Panc1 (cell line): ENCODE measurements around the gene RNF167. TPM values are rescaled to one million over a fixed set of nuclear protein-coding genes. Genes with fewer than 3 reads are reported as not detected.

ENCODE experiments used
- ATAC-seq: fragments of 200-7000 bp; cut with Tn5 transposase; 2 replicates; pipeline ENCODE4 v1.9.1; 2020; ENCODE audit warnings: mild to moderate bottlenecking, moderate library complexity
- BruUV-seq: library from RNA; stranded (reverse); fragments of 400-500 nt; replicated peaks from 2 replicates; lab custom pipeline; 2021; lab: Mats Ljungman, UMichigan
- CTCF ChIA-PET: fragments of 300-600 bp; sonication (Branson Sonifier 250); formaldehyde crosslinking; loops from one replicate; lab custom pipeline; 2022; ENCODE audit warnings: antibody characterized with exemption; lab: Charles Lee
- POLR2A ChIA-PET: fragments of 300-600 bp; sonication (Branson Sonifier 250); formaldehyde crosslinking; loops from one replicate; lab custom pipeline; 2022; ENCODE audit warnings: antibody characterized with exemption; lab: Charles Lee
- DNase-seq: peaks from one replicate; pipeline ENCODE4 v3.0.0-alpha.2; 2010; ENCODE audit warnings: low read depth, low spot score
- H3K27ac ChIP-seq: 2 replicates; pipeline ENCODE4 v1.5.1; 2011; ENCODE audit warnings: mild to moderate bottlenecking, low read length, inconsistent platforms
- H3K27me3 ChIP-seq: fragments of 200-500 bp; sonication (Bioruptor generic); 2 replicates; pipeline ENCODE4 v1.6.0; 2014; ENCODE audit warnings: low read length, inconsistent platforms; ENCODE audit not compliant: control insufficient read depth, insufficient read depth
- H3K36me3 ChIP-seq: fragments of 200-500 bp; sonication (Bioruptor generic); 2 replicates; pipeline ENCODE4 v1.5.1; 2014; ENCODE audit warnings: inconsistent platforms, mild to moderate bottlenecking, low read length, moderate library complexity; ENCODE audit not compliant: control insufficient read depth, insufficient read depth
- H3K4me1 ChIP-seq: 2 replicates; pipeline ENCODE4 v1.5.1; 2011; ENCODE audit warnings: inconsistent platforms, mild to moderate bottlenecking, low read length, moderate library complexity; ENCODE audit not compliant: control insufficient read depth, insufficient read depth
- H3K4me3 ChIP-seq, 2 experiments: 2 replicates each; pipeline ENCODE4 v1.5.1; 2011 to 2012; ENCODE audit warnings: low read depth in 2 of 2, low read length in 2 of 2, mild to moderate bottlenecking in 2 of 2, inconsistent platforms in 1 of 2, moderate library complexity in 1 of 2
- H3K9me3 ChIP-seq: fragments of 200-500 bp; sonication (Bioruptor generic); 2 replicates; pipeline ENCODE4 v1.5.1; 2014; ENCODE audit warnings: low read depth, mild to moderate bottlenecking, inconsistent platforms, low read length, moderate library complexity; ENCODE audit not compliant: control insufficient read depth, insufficient read depth
- POLR2AphosphoS5 ChIP-seq: IDR thresholded peaks from 2 replicates; pipeline ENCODE4 v1.6.1; 2012; ENCODE audit warnings: mild to moderate bottlenecking, low read depth, low read length, moderate library complexity
- SIN3A ChIP-seq: IDR thresholded peaks from 2 replicates; pipeline ENCODE4 v1.6.1; 2012; ENCODE audit warnings: low read depth, mild to moderate bottlenecking, low read length, moderate library complexity, borderline replicate concordance; ENCODE audit not compliant: insufficient read depth
- TCF7L2 ChIP-seq: IDR thresholded peaks from 2 replicates; pipeline ENCODE4 v1.6.1; 2011; ENCODE audit warnings: mild to moderate bottlenecking, low read depth, low read length, inconsistent platforms
- in situ Hi-C: cut with HindIII; loops from 2 replicates; pipeline ENCODE4 v1.10.0; 2016; ENCODE audit warnings: low sequenced_read_pairs, low pct_unique_long_range_greater_than_20kb
- intact Hi-C: fragments of 100-400 bp; cut with micrococcal nuclease; formaldehyde crosslinking; loops from one replicate; pipeline ENCODE4 v1.10.0; 2022; ENCODE audit not compliant: unreplicated experiment
- total RNA-seq: library from RNA; stranded (reverse); gene quantifications from one replicate; pipeline ENCODE4 v1.2.1, GENCODE V29; 2021; ENCODE audit not compliant: unreplicated experiment
- TF ChIP-seq, protein P1 (sequence below): fragments of 450-650 bp; IDR thresholded peaks from 2 replicates; pipeline ENCODE4 v1.5.1; 2017; ENCODE audit warnings: mild to moderate bottlenecking
- TF ChIP-seq, protein P2 (sequence below), 2 experiments: IDR thresholded peaks; 2 replicates each; pipeline ENCODE4 v1.6.1; 2011 to 2012; ENCODE audit warnings: low read depth in 2 of 2, control low read depth in 1 of 2, low read length in 1 of 2, mild to moderate bottlenecking in 1 of 2, moderate library complexity in 1 of 2; ENCODE audit not compliant: insufficient read depth in 1 of 2

The RNF167 gene
- total RNA-seq, 1 experiment from 2014 or later: 95.8 TPM

DNA sequence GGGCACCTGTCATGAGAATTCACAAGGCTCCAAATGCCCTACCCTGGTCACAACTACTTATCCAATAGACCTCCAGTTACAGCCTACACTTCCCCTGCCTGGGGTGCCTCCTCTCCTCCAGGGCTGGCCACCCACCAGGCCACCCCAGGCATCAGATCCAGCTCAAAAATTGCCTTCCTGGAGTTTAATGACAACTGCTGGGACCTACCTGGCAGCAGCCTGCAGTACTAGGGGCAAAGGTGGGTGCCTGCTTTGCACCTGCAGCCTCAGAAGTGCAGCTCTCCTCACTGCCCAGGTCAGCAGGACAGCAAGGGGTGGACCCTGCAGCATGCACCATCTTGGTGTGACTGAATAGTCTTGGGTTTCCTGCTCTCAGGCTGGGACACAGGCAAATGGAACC, 4.4 kb upstream of the RNF167 start:
- Histone ChIP-seq H3K27ac (no peak overlapping the region), H3K9me3 (no peaks in the 10 kb centered on the region), H3K27me3 (no peaks in the 10 kb centered on the region), H3K4me1 (peaks cover 8% of the 10 kb centered on the region), H3K36me3 (peaks cover 5% of the 10 kb centered on the region; the same call in 1 of the 2 replicates), H3K4me3 (no peak overlapping the region)
- BruUV-seq: no TSS peak
- DNase-seq (no peak), ATAC-seq (no peak)
- TF ChIP-seq POLR2AphosphoS5 (no peak; the same call in 1 of the 2 replicates), TCF7L2 (no peak), SIN3A (no peak)
- TF ChIP-seq, protein P1, sequence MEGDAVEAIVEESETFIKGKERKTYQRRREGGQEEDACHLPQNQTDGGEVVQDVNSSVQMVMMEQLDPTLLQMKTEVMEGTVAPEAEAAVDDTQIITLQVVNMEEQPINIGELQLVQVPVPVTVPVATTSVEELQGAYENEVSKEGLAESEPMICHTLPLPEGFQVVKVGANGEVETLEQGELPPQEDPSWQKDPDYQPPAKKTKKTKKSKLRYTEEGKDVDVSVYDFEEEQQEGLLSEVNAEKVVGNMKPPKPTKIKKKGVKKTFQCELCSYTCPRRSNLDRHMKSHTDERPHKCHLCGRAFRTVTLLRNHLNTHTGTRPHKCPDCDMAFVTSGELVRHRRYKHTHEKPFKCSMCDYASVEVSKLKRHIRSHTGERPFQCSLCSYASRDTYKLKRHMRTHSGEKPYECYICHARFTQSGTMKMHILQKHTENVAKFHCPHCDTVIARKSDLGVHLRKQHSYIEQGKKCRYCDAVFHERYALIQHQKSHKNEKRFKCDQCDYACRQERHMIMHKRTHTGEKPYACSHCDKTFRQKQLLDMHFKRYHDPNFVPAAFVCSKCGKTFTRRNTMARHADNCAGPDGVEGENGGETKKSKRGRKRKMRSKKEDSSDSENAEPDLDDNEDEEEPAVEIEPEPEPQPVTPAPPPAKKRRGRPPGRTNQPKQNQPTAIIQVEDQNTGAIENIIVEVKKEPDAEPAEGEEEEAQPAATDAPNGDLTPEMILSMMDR: no peak
- TF ChIP-seq, protein P2, sequence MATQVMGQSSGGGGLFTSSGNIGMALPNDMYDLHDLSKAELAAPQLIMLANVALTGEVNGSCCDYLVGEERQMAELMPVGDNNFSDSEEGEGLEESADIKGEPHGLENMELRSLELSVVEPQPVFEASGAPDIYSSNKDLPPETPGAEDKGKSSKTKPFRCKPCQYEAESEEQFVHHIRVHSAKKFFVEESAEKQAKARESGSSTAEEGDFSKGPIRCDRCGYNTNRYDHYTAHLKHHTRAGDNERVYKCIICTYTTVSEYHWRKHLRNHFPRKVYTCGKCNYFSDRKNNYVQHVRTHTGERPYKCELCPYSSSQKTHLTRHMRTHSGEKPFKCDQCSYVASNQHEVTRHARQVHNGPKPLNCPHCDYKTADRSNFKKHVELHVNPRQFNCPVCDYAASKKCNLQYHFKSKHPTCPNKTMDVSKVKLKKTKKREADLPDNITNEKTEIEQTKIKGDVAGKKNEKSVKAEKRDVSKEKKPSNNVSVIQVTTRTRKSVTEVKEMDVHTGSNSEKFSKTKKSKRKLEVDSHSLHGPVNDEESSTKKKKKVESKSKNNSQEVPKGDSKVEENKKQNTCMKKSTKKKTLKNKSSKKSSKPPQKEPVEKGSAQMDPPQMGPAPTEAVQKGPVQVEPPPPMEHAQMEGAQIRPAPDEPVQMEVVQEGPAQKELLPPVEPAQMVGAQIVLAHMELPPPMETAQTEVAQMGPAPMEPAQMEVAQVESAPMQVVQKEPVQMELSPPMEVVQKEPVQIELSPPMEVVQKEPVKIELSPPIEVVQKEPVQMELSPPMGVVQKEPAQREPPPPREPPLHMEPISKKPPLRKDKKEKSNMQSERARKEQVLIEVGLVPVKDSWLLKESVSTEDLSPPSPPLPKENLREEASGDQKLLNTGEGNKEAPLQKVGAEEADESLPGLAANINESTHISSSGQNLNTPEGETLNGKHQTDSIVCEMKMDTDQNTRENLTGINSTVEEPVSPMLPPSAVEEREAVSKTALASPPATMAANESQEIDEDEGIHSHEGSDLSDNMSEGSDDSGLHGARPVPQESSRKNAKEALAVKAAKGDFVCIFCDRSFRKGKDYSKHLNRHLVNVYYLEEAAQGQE (IDR thresholded peaks at IDR 0.05; ENCODE audit: insufficient read depth in 1 of 2, low read depth in 2 of 2, low read length in 1 of 2): no peak
- CTCF ChIA-PET: interaction anchor here (0.6 kb wide), 1 partner anchor 27 kb away, joined by 3 read pairs; no protein-coding TSS in a partner anchor
- POLR2A ChIA-PET: interaction anchor here (0.8 kb wide), 1 partner anchor 41 kb away, joined by 3 read pairs; no protein-coding TSS in a partner anchor
- intact Hi-C loops: no loop called here
- in situ Hi-C loops: no loop called here

DNA sequence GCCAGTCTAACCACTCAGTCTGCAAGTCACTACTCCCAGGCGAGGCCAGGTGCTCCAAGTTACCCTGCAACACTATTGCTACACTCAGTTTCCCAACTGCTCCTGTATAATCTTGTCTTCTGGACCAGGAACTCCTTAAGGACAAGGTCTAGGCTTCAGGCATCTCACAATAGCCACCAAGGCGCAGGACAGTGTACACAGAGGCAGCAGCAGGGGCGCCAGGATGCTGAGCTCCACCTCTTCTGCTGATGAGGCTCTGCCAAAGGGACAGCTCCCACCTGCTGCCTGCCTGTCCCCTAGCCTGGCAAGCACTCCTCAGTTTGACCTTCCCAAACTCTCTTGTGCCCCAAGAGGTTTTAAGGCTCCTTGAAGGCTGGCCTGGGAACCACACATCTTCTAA, 3.6 kb upstream of the RNF167 start:
- BruUV-seq: no TSS peak
- Histone ChIP-seq H3K9me3 (no peaks in the 10 kb centered on the region), H3K27ac (no peak overlapping the region), H3K4me1 (peaks cover 8% of the 10 kb centered on the region), H3K4me3 (no peak overlapping the region), H3K36me3 (peaks cover 11% of the 10 kb centered on the region), H3K27me3 (no peaks in the 10 kb centered on the region)
- DNase-seq: no peak
- in situ Hi-C loops (no loop called here), intact Hi-C loops (no loop called here)
- POLR2A ChIA-PET: interaction anchor here (0.8 kb wide), 1 partner anchor 42 kb away, joined by 3 read pairs; no protein-coding TSS in a partner anchor
- TF ChIP-seq, protein P2 (IDR thresholded peaks at IDR 0.05; ENCODE audit: insufficient read depth in 1 of 2, low read depth in 2 of 2, low read length in 1 of 2): no peak
- TF ChIP-seq, protein P1: no peak
- no peak for TF ChIP-seq TCF7L2
- TF ChIP-seq SIN3A: no peak
- TF ChIP-seq POLR2AphosphoS5: no peak
- CTCF ChIA-PET: interaction anchor here (1.1 kb wide), 1 partner anchor 27 kb away, joined by 4 read pairs; no protein-coding TSS in a partner anchor
- no peak for ATAC-seq
